Testis (tissue), 2 donors: Measurements from ENCODE around the gene ORAI2.

Experiments
- CTCF ChIP-seq, 3 experiments: fragments of 450-650 bp in 2 of 3; fragments of 200-600 bp in 1 of 3; sonication (generic) in 1 of 3; IDR thresholded peaks; one replicate each; pipeline ENCODE4 v1.5.1; 2016 to 2019; ENCODE audit warnings: antibody characterized with exemption in 3 of 3, mild to moderate bottlenecking in 2 of 3, moderate library complexity in 1 of 3
- POLR2A ChIP-seq: fragments of 450-650 bp; IDR thresholded peaks from one replicate; pipeline ENCODE4 v1.6.1; 2017; ENCODE audit warnings: antibody characterized with exemption, mild to moderate bottlenecking, moderate library complexity

DNA sequence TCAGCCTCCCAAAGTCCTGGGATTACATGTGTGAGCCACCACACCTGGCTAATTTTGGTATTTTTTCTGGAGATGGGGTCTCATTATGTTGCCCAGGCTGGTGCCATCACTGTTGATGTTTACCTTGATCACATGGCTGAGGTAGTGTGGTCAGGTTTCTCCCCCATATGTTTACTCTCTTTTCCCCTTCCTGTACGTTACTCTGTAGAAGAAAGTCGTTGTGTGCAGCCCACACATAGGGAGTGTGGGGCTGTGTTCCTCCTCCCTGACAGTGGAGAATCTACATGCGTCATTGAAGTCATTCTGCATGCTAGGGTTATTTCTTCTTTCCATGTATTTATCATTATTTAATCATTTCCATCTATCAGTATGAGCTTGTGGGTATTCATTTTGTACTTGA is 16.3 kb upstream of the ORAI2 start:
- TF ChIP-seq CTCF (IDR thresholded peaks at IDR 0.05) (no peak), POLR2A (no peak)
